Subcutaneous adipose tissue (tissue), 4 donors: ENCODE measurements around the gene MAGI1. TPM values are rescaled to one million over a fixed set of nuclear protein-coding genes. Genes with fewer than 3 reads are reported as not detected.

Source experiments
- CTCF ChIP-seq: fragments of 450-650 bp; IDR thresholded peaks from one replicate; pipeline ENCODE4 v1.5.1; 2016; ENCODE audit warnings: low read depth, mild to moderate bottlenecking, control low read depth, antibody characterized with exemption, moderate library complexity
- total RNA-seq, 4 donors: library from RNA; depleted of rRNA; stranded (reverse); fragments of >200 nt; gene quantifications; one replicate each; pipeline ENCODE4 v1.1.0, GENCODE V29; 2016

The MAGI1 gene
- total RNA-seq, 4 donors from 2014 or later = 15.3 to 56.9 (median 35.4) TPM

DNA sequence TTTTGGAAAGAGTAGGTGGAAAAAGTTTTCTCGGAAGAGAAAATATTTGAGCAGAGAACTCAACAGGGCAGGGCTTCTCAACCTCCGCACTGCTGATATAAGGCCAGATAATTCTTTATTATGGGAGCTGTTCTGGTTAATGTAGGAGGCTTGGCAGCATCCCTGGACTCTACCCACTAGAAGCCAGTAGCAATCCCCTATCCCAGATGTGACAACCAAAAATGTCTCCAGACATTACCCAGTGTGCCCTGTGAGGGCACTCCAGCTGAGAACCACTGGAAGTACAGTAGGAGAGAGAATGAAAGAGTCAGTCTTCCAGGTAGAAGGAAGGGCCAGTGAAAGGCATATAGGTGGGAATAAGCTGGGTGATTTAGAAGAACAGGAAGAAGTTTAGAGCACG, 703.1 kb downstream of the MAGI1 start:
- no peak for TF ChIP-seq CTCF

GRCh38 chr3:65334045-65334665, 704.6 kb downstream of the MAGI1 start:
- no peak for TF ChIP-seq CTCF

- TF ChIP-seq CTCF = no peak
Observed at GRCh38 chr3:65331730-65332129, 707.0 kb downstream of the MAGI1 start.

- no peak for TF ChIP-seq CTCF
Observed at GRCh38 chr3:65330072-65330471, 708.6 kb downstream of the MAGI1 start.

DNA sequence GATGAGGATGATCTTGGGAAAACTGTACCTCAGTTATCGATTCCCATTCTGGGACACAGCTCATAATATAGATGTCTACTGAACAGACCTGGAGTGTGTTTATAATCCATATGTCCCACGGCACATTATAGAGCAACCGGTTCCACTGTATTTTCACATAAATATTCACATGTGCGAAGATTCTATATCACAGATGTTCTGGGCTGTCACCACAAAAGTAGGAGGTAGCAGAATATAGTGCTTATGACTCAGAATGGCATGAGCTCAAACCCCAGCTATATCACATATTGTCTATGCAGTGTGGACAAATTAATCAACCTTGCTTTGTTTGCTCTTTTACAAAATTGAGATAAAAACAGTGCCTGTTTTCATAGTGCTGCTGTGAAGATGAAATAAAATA, 710.6 kb downstream of the MAGI1 start:
- no peak for TF ChIP-seq CTCF

GRCh38 chr3:65326574-65326973, 712.1 kb downstream of the MAGI1 start:
- no peak for TF ChIP-seq CTCF

DNA sequence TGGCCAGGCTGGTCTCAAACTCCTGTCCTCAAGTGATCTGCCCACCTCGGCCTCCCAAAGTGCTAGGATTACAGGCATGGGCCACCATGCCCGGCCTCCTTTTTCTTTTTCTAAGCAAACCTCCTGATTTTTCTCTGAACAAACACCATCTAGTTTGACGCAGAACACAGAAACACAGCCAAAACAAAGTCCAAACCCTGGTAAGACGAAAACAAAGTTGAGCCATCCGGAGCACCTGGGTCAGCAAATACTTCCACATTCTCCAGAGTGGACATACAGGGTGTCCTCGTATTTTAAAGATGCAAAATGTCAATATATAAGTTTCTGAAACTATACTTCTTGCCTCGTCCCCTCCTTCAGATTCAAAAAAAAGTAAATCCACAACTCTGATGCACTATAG, 715.8 kb downstream of the MAGI1 start:
- no peak for TF ChIP-seq CTCF
